H1 (cell line): ENCODE data around the gene BOLL. TPM values are rescaled to one million over a fixed set of nuclear protein-coding genes. Genes with fewer than 3 reads are reported as not detected.

Source experiments
- CTCF ChIA-PET: fragments of 300-600 bp; sonication (Branson Sonifier 250); formaldehyde crosslinking; loops from one replicate; lab custom pipeline; 2021; ENCODE audit not compliant: partially characterized antibody; lab: Charles Lee
- POLR2A ChIA-PET: fragments of 300-600 bp; sonication (Branson Sonifier 250); formaldehyde crosslinking; loops from one replicate; lab custom pipeline; 2021; ENCODE audit warnings: inconsistent platforms; ENCODE audit not compliant: partially characterized antibody; lab: Charles Lee
- DNase-seq, 2 experiments: peaks; one replicate each; pipeline versions ENCODE4 v3.0.0 to v3.0.0-alpha.2; 2010 to 2022; ENCODE audit warnings: low spot score in 2 of 2, low read depth in 1 of 2, mixed read lengths in 1 of 2
- FAIRE-seq: peaks from 2 replicates; lab custom pipeline; 2011; peaks lifted over from hg19 to GRCh38; lab: Jason Lieb, UNC
- H2AFZ ChIP-seq: 2 replicates; pipeline ENCODE4 v1.8.1; 2012; ENCODE audit warnings: low read length, inconsistent platforms
- H2AK5ac ChIP-seq: 2 replicates; pipeline ENCODE4 v1.6.1; 2013; ENCODE audit warnings: low read depth, low read length
- H2BK120ac ChIP-seq: replicated peaks from 2 replicates; pipeline ENCODE3; 2013; ENCODE audit warnings: low read depth, low read length, inconsistent platforms
- H2BK12ac ChIP-seq: 2 replicates; pipeline ENCODE4 v1.6.1; 2013; ENCODE audit warnings: low read depth, low read length
- H2BK15ac ChIP-seq: 2 replicates; pipeline ENCODE4 v1.6.1; 2013; ENCODE audit warnings: low read length
- H2BK20ac ChIP-seq: 2 replicates; pipeline ENCODE4 v1.6.1; 2013; ENCODE audit warnings: low read length
- H2BK5ac ChIP-seq: 2 replicates; pipeline ENCODE4 v1.6.1; 2013; ENCODE audit warnings: low read depth, low read length
- H3K14ac ChIP-seq: 2 replicates; pipeline ENCODE4 v1.6.1; 2013; ENCODE audit warnings: inconsistent platforms; ENCODE audit not compliant: insufficient read length
- H3K18ac ChIP-seq: 2 replicates; pipeline ENCODE4 v1.6.1; 2013; ENCODE audit warnings: low read length; ENCODE audit errors: extremely low read depth
- H3K23ac ChIP-seq: 2 replicates; pipeline ENCODE4 v1.6.1; 2013; ENCODE audit warnings: inconsistent platforms; ENCODE audit not compliant: insufficient read length
- H3K23me2 ChIP-seq: 2 replicates; pipeline ENCODE4 v1.6.1; 2013; ENCODE audit warnings: low read depth, low read length
- H3K27ac ChIP-seq: 2 replicates; pipeline ENCODE4 v1.6.1; 2011; ENCODE audit warnings: low read depth, low read length, inconsistent platforms
- H3K27me3 ChIP-seq, 4 experiments: replicated peaks in 1 of 4; 1 replicate in 1 of 4; 2 replicates in 3 of 4; pipeline versions ENCODE4 v1.6.1 to v1.8.1; 2011 to 2013; ENCODE audit warnings: low read length in 3 of 4, mild to moderate bottlenecking in 3 of 4, inconsistent platforms in 2 of 4, mixed read lengths in 2 of 4, moderate library complexity in 1 of 4; ENCODE audit not compliant: control insufficient read depth in 3 of 4, insufficient read depth in 3 of 4; ENCODE audit errors: extremely low read depth in 1 of 4
- H3K36me3 ChIP-seq, 4 experiments: 2 replicates each; pipeline versions ENCODE4 v1.6.1 to v1.8.1; 2011 to 2013; ENCODE audit warnings: mild to moderate bottlenecking in 4 of 4, low read length in 3 of 4, moderate library complexity in 2 of 4, control low read depth in 1 of 4, inconsistent platforms in 1 of 4; ENCODE audit not compliant: insufficient read depth in 4 of 4, control insufficient read depth in 2 of 4
- H3K4ac ChIP-seq: replicated peaks from 2 replicates; pipeline ENCODE3; 2013; ENCODE audit warnings: low read length, low read depth, mixed read lengths, inconsistent platforms; ENCODE audit not compliant: insufficient read length
- H3K4me1 ChIP-seq, 4 experiments: replicated peaks in 1 of 4; 1 replicate in 1 of 4; 2 replicates in 3 of 4; pipeline versions ENCODE4 v1.6.1 to v1.8.1; 2011 to 2013; ENCODE audit warnings: low read length in 3 of 4, inconsistent platforms in 2 of 4, mixed read lengths in 1 of 4; ENCODE audit not compliant: insufficient read depth in 4 of 4, control insufficient read depth in 3 of 4
- H3K4me2 ChIP-seq, 2 experiments: 2 replicates each; pipeline versions ENCODE4 v1.6.1 to v1.8.1; 2011 to 2013; ENCODE audit warnings: low read depth in 2 of 2, low read length in 2 of 2, control low read depth in 1 of 2, inconsistent platforms in 1 of 2, mild to moderate bottlenecking in 1 of 2; ENCODE audit not compliant: insufficient read depth in 1 of 2
- H3K4me3 ChIP-seq, 4 experiments: fragments of 200-600, 300-600 bp in 1 of 4; sonication (generic), shearing (Covaris generic), sonication (Bioruptor Twin) in 1 of 4; 2 replicates each; pipeline versions ENCODE4 v1.5.1 to v1.8.1; 2011 to 2016; ENCODE audit warnings: low read length in 4 of 4, low read depth in 3 of 4, control low read depth in 2 of 4, inconsistent platforms in 2 of 4, mild to moderate bottlenecking in 2 of 4, mixed read lengths in 1 of 4, moderate library complexity in 1 of 4; ENCODE audit not compliant: insufficient read depth in 2 of 4; ENCODE audit errors: extremely low read depth in 1 of 4
- H3K56ac ChIP-seq: replicated peaks from 2 replicates; pipeline ENCODE3; 2013; ENCODE audit warnings: low read depth, mild to moderate bottlenecking, mixed read lengths, low read length, inconsistent platforms; ENCODE audit not compliant: insufficient read length
- H3K79me1 ChIP-seq: 2 replicates; pipeline ENCODE4 v1.6.1; 2013; ENCODE audit warnings: low read depth, low read length, control low read depth
- H3K79me2 ChIP-seq, 2 experiments: 2 replicates each; pipeline versions ENCODE4 v1.6.1 to v1.8.1; 2012 to 2013; ENCODE audit warnings: low read length in 2 of 2, mild to moderate bottlenecking in 2 of 2, inconsistent platforms in 1 of 2; ENCODE audit not compliant: insufficient read depth in 2 of 2, control insufficient read depth in 1 of 2
- H3K9ac ChIP-seq, 4 experiments: replicated peaks in 1 of 4; 1 replicate in 1 of 4; 2 replicates in 3 of 4; pipeline versions ENCODE4 v1.6.1 to v1.8.1; 2011 to 2013; ENCODE audit warnings: low read depth in 3 of 4, low read length in 3 of 4, control low read depth in 2 of 4, mild to moderate bottlenecking in 2 of 4, moderate library complexity in 2 of 4, inconsistent platforms in 1 of 4; ENCODE audit errors: extremely low read depth in 1 of 4
- H3K9me3 ChIP-seq, 2 experiments: 2 replicates each; pipeline versions ENCODE4 v1.6.1 to v1.8.1; 2012 to 2013; ENCODE audit warnings: mild to moderate bottlenecking in 2 of 2, moderate library complexity in 2 of 2, control low read depth in 1 of 2, inconsistent platforms in 1 of 2, low read depth in 1 of 2, low read length in 1 of 2, mixed read lengths in 1 of 2; ENCODE audit not compliant: insufficient read depth in 2 of 2
- H4K20me1 ChIP-seq, 2 experiments: replicated peaks in 1 of 2; 2 replicates each; pipeline versions ENCODE3 to v1.8.1; 2011 to 2013; ENCODE audit warnings: inconsistent platforms in 2 of 2, low read length in 2 of 2, mild to moderate bottlenecking in 1 of 2; ENCODE audit not compliant: insufficient read depth in 2 of 2, control insufficient read depth in 1 of 2
- H4K5ac ChIP-seq: 2 replicates; pipeline ENCODE4 v1.6.1; 2013; ENCODE audit warnings: low read length, low read depth, mixed read lengths, inconsistent platforms; ENCODE audit not compliant: insufficient read length
- H4K8ac ChIP-seq: 2 replicates; pipeline ENCODE4 v1.8.0; 2013; ENCODE audit warnings: mild to moderate bottlenecking, moderate library complexity, low read length, inconsistent platforms; ENCODE audit not compliant: insufficient read depth; ENCODE audit errors: extremely low read depth
- H4K91ac ChIP-seq: replicated peaks from 2 replicates; pipeline ENCODE3; 2013; ENCODE audit warnings: low read length, mixed read lengths, inconsistent platforms; ENCODE audit not compliant: insufficient read length
- BACH1 ChIP-seq: IDR thresholded peaks from 2 replicates; pipeline ENCODE4 v1.6.1; 2012; ENCODE audit warnings: low read length, improper control_type of control experiment
- CEBPB ChIP-seq: IDR thresholded peaks from 2 replicates; pipeline ENCODE4 v1.6.1; 2012; ENCODE audit warnings: low read depth, low read length
- GTF2F1 ChIP-seq: IDR thresholded peaks from 2 replicates; pipeline ENCODE4 v1.6.1; 2012; ENCODE audit warnings: low read depth, low read length, improper control_type of control experiment, borderline replicate concordance
- NANOG ChIP-seq: IDR thresholded peaks from 2 replicates; pipeline ENCODE4 v1.6.1; 2011; ENCODE audit warnings: low read length, low read depth, mild to moderate bottlenecking, inconsistent platforms; ENCODE audit not compliant: insufficient read depth, poor library complexity, severe bottlenecking
- RAD21 ChIP-seq, 2 experiments: IDR thresholded peaks in 1 of 2; conservative IDR thresholded peaks in 1 of 2; 2 replicates each; pipeline ENCODE4 v1.6.1; 2011; ENCODE audit warnings: low read depth in 2 of 2, low read length in 2 of 2, improper control_type of control experiment in 1 of 2, inconsistent platforms in 1 of 2, mild to moderate bottlenecking in 1 of 2, moderate library complexity in 1 of 2
- WGBS, 2 experiments: shearing (Covaris generic) in 1 of 2; methylation state at CpG; one replicate each; pipeline versions ENCODE4 v1.1.6 to v1.1.7; 2013 to 2015; ENCODE audit warnings: low lambda C conversion rate in 2 of 2, mixed read lengths in 2 of 2, inconsistent platforms in 1 of 2, low coverage in 1 of 2, missing lambda C conversion rate in 1 of 2; ENCODE audit not compliant: insufficient replicate concordance in 2 of 2, insufficient coverage in 1 of 2, insufficient read length in 1 of 2; ENCODE audit errors: extremely low coverage in 1 of 2, missing lambda C conversion rate in 1 of 2; 5-methylcytosine and 5-hydroxymethylcytosine counted together
- polyA plus RNA-seq, 7 experiments: library from polyadenylated mRNA; depleted of rRNA in 3 of 7; stranded (reverse) in 5 of 7; unstranded in 2 of 7; fragments of >200 nt in 5 of 7; fragments of 200-250 nt in 2 of 7; gene quantifications; 1 replicate in 5 of 7; 2 replicates in 1 of 7; 4 replicates in 1 of 7; pipeline versions ENCODE4 v1.2.1 to v1.2.3, GENCODE V29; 2011 to 2013; ENCODE audit warnings: missing spikeins in 2 of 7, mixed read lengths in 2 of 7
- total RNA-seq: library from RNA; stranded (reverse); fragmentation: NEBNext Ultra II Directional; extraction: Animal tissue kit (Norgen Biotek cat#: 25700); gene quantifications from 2 replicates; pipeline ENCODE4 v1.2.1, GENCODE V29; 2021
- TF ChIP-seq, protein P1 (sequence below), 3 experiments: IDR thresholded peaks; 1 replicate in 2 of 3; 2 replicates in 1 of 3; pipeline versions ENCODE4 v1.5.1 to v1.6.1; 2011; ENCODE audit warnings: low read length in 3 of 3, mild to moderate bottlenecking in 3 of 3, inconsistent platforms in 2 of 3, low read depth in 1 of 3, moderate library complexity in 1 of 3; ENCODE audit not compliant: insufficient read depth in 1 of 3; ENCODE audit errors: control extremely low read depth in 1 of 3

BOLL gene
- total and polyA plus RNA-seq, 2 of the 8 experiments (the other 6 are each of a cell fraction or from before 2014, with no cell fraction given) = not detected

DNA sequence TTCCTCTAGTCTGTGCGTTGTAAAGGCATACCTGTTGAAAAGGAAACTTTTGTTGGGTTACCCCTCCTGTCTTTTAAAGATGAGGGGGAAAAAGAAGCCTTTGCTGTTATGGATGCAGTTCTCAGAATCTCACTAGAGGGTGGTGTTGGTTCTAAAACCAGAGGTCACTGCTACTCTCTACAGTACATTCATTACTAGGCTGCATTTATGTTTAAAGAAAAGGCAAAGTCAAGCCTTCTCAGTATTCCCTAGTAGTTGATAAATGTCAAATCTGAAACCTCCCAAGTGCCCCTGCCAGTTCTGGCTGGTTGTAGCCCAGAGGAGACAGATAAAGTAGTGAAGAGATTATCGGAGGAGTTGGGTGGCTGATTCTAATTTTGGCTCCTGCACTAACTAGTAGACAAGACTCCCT lies 17.9 kb upstream of the BOLL start:
- Histone ChIP-seq H3K36me3 (no peaks in the 10 kb centered on the region), H3K79me1 (no peaks in the 10 kb centered on the region), H2BK5ac (no peak overlapping the region), H3K4me2 (no peak overlapping the region), H3K27me3 (peaks cover 9 to 22% (median 16%) of the 10 kb centered on the region in 4 experiments), H2BK12ac (no peak overlapping the region), H2BK15ac (no peak overlapping the region), H4K8ac (no peak overlapping the region), H2BK20ac (no peak overlapping the region), H4K5ac (no peak overlapping the region), H2BK120ac (no peak overlapping the region), H3K4ac (no peak overlapping the region), H3K79me2 (no peaks in the 10 kb centered on the region), H2AK5ac (no peak overlapping the region), H4K91ac (no peak overlapping the region), H3K23ac (no peak overlapping the region), H2AFZ (no peak overlapping the region), H3K4me3 (no peak overlapping the region), H3K9ac (no peak overlapping the region), H4K20me1 (no peaks in the 10 kb centered on the region), H3K4me1 (peaks cover 0 to 9% (median 2%) of the 10 kb centered on the region in 4 experiments; a peak in 3 of 7 replicates), H3K56ac (no peak overlapping the region), H3K27ac (no peak overlapping the region), H3K9me3 (no peaks in the 10 kb centered on the region), H3K23me2 (peaks cover 10% of the 10 kb centered on the region; the same call in 1 of the 2 replicates), H3K14ac (no peak overlapping the region), H3K18ac (no peak overlapping the region)
- 53% methylated on average over 2 of the region's 2 CpGs; no CpG with 5 or more reads in 1 of the 2 experiments for WGBS, 2 experiments
- TF ChIP-seq NANOG (no peak), CEBPB (no peak), RAD21 (IDR thresholded peaks at IDR 0.05 in 1 of 2, conservative IDR thresholded peaks at IDR 0.05 in 1 of 2; ENCODE audit: low read depth in 2 of 2, low read length in 2 of 2) (peak; percentile 91), BACH1 (no peak), GTF2F1 (no peak)
- TF ChIP-seq, protein P1, sequence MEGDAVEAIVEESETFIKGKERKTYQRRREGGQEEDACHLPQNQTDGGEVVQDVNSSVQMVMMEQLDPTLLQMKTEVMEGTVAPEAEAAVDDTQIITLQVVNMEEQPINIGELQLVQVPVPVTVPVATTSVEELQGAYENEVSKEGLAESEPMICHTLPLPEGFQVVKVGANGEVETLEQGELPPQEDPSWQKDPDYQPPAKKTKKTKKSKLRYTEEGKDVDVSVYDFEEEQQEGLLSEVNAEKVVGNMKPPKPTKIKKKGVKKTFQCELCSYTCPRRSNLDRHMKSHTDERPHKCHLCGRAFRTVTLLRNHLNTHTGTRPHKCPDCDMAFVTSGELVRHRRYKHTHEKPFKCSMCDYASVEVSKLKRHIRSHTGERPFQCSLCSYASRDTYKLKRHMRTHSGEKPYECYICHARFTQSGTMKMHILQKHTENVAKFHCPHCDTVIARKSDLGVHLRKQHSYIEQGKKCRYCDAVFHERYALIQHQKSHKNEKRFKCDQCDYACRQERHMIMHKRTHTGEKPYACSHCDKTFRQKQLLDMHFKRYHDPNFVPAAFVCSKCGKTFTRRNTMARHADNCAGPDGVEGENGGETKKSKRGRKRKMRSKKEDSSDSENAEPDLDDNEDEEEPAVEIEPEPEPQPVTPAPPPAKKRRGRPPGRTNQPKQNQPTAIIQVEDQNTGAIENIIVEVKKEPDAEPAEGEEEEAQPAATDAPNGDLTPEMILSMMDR (IDR thresholded peaks at IDR 0.05; ENCODE audit: control extremely low read depth in 1 of 3, insufficient read depth in 1 of 3, low read depth in 1 of 3, low read length in 3 of 3) = peak in 2 of 3 experiments; percentile 62 to 72; a peak in 3 of 4 replicates
- ChIA-PET CTCF (interaction anchor here (0.9 kb wide), 2 partner anchors 9 to 493 kb away, joined by 3 read pairs; no protein-coding TSS in a partner anchor), POLR2A (no interaction called here)
- FAIRE-seq (peak; percentile 74), DNase-seq (no peak)
